GM12891 (cell line): ENCODE data around the gene NCF2.
A peak's percentile ranks its signal among the peaks of the same experiment; 100 is the strongest.
"Not testable (repeated sequence)": the region's sequence is repeated elsewhere in the genome, so short reads cannot be mapped to it uniquely, and the experiment has no call there.

Experiments used
- DNase-seq: peaks from one replicate; pipeline ENCODE4 v3.0.0; 2011; ENCODE audit warnings: low spot score; ENCODE audit not compliant: insufficient read length
- FAIRE-seq: peaks from 2 replicates; lab custom pipeline; 2011; peaks lifted over from hg19 to GRCh38; lab: Jason Lieb, UNC
- PAX5 ChIP-seq: IDR thresholded peaks from 2 replicates; pipeline ENCODE4 v1.6.1; 2011; ENCODE audit warnings: low read length, moderate library complexity, mild to moderate bottlenecking; ENCODE audit not compliant: insufficient read depth, severe bottlenecking
- POLR2A ChIP-seq: IDR thresholded peaks from 2 replicates; pipeline ENCODE4 v1.6.1; 2011; ENCODE audit warnings: low read depth, low read length, control low read depth
- POLR2AphosphoS5 ChIP-seq: IDR thresholded peaks from 2 replicates; pipeline ENCODE4 v1.6.1; 2011; ENCODE audit warnings: low read depth, low read length, control low read depth
- POU2F2 ChIP-seq: IDR thresholded peaks from 2 replicates; pipeline ENCODE4 v1.6.1; 2011; ENCODE audit warnings: low read depth, mild to moderate bottlenecking, control low read depth, low read length, moderate library complexity
- SPI1 ChIP-seq: IDR thresholded peaks from 2 replicates; pipeline ENCODE4 v1.6.1; 2011; ENCODE audit warnings: low read depth, low read length, control low read depth
- TAF1 ChIP-seq: IDR thresholded peaks from 2 replicates; pipeline ENCODE4 v1.6.1; 2011; ENCODE audit warnings: low read depth, low read length, control low read depth

Gene NCF2

GRCh38 chr1:183632114-183632513, 41.9 kb upstream of the NCF2 start:
- TF ChIP-seq POLR2A (no peak), POU2F2 (no peak), TAF1 (no peak), POLR2AphosphoS5 (no peak), SPI1 (no peak), PAX5 (no peak)
- no peak for FAIRE-seq
- no peak for DNase-seq

GRCh38 chr1:183630748-183631147, 40.5 kb upstream of the NCF2 start:
- no peak for TF ChIP-seq PAX5
- no peak for FAIRE-seq
- DNase-seq, result no peak

- DNase-seq, result no peak
- FAIRE-seq, result no peak
- TF ChIP-seq SPI1, result no peak
- no peak for TF ChIP-seq POU2F2
- TF ChIP-seq POLR2AphosphoS5, result no peak
- no peak for TF ChIP-seq POLR2A
- TF ChIP-seq PAX5, result no peak
- no peak for TF ChIP-seq TAF1
Measured at GRCh38 chr1:183628537-183628936, 38.3 kb upstream of the NCF2 start.

GRCh38 chr1:183626236-183626635, 36.0 kb upstream of the NCF2 start:
- DNase-seq, FAIRE-seq: not testable (repeated sequence)

DNA sequence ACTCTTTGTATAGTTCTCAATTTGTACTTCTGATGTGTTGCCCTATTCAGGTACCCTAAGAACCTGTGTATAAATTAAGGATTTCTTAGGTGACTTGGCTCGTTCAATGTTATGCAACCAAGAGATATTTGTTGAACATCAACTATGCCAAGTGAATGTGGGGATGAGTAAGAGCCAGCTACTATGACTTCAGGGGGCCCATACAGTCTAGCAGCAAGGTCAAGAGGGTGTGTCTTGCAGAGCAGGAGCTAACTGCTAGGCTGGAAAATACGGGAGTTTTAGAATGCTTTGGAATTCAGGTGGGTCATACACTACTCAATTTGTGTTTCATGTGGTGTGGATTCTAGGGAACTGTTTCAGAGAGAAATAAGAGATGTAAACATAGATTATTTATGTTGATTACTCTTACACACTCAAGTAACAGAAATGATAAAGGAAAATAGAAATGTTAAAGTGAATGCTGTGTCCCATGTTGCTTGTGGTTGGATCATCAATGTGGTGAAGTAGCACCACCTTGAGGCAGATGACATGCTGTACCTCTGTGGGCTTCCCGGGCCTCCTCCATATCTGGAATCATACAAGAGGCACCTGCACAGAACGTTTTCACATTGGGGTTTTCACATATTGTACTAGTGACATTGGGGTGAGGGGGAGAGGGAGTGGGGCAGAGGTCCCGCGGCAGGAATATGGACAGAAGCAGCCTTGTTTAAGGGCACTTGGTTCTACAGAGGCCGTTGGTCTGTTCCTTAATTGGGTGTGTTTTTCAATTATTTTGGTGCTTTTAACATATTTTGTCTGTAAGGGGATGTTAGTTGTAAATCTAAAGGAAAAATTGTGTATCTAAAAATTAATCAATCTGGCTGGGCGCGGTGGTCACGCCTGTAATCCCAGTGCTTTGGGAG, 32.9 kb upstream of the NCF2 start:
- peak; percentile 89 for FAIRE-seq
- no peak for DNase-seq
- peak; percentile 46; the same call in 1 of the 2 replicates for TF ChIP-seq POLR2AphosphoS5
- no peak for TF ChIP-seq PAX5

DNA sequence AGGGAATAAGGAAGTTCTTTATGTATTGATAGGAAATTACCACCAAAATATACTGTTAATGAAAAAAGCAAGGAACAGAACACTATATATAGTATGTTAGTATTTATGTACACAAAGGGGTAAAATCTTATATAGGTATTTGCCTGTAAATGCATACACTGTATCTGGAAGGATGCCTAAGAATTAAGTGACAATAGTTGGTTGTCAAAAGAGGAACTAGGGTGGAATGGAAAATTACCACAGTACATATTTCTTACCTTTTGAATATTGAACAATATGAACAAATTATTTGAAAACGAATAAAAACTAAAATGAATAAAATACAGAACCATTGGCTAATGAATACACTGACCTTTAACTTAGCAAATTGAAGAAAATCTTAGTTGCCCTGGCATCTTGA, 31.8 kb upstream of the NCF2 start:
- no peak for FAIRE-seq
- TF ChIP-seq POU2F2 (no peak), SPI1 (peak; percentile 34; the same call in 1 of the 2 replicates)
- DNase-seq, result no peak

DNA sequence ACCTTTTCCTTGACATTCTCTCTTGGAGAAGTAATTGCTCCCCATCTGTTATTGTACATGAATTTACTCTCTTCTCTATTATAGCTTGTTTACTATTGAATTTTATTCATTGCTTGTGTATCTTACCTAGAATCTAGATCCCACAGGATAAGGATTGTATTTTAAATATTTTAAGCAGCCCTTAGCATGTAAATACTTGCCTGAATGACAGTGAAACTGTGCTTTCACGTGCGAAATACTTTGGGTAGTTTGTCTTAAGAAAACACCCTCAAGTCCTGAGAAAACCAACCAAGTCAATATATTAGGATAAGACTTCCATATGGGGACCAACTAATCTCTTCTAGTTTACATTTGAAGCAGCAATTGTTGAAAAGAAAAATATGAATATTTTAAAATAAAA, 30.1 kb upstream of the NCF2 start:
- DNase-seq (no peak), FAIRE-seq (no peak)
- TF ChIP-seq POLR2A, result no peak
- no peak for TF ChIP-seq SPI1

DNA sequence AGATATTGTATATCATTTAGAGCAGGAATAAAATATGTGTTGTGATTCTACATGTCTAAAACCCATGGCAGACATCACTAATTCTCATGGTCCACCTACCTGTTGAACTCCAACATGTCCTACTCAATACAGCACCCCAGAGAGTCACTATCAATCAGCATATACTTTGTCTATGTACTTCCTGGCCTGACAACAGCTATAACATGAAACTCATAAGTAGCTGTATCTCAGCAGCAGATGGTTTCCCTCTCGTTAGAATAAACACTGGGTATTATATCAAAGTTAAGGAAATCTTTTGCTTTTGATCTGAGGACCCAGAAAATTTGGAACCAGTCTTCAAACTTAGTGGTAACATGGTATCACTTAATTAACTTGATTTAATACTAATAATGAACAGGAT, 29.5 kb upstream of the NCF2 start:
- FAIRE-seq, result no peak
- no peak for DNase-seq
- no peak for TF ChIP-seq SPI1
- TF ChIP-seq POLR2A, result no peak
- no peak for TF ChIP-seq POLR2AphosphoS5
- no peak for TF ChIP-seq PAX5
- TF ChIP-seq POU2F2, result no peak
- no peak for TF ChIP-seq TAF1

- FAIRE-seq, DNase-seq: not testable (repeated sequence)
Measured at GRCh38 chr1:183618202-183618601, 27.9 kb upstream of the NCF2 start.

DNA sequence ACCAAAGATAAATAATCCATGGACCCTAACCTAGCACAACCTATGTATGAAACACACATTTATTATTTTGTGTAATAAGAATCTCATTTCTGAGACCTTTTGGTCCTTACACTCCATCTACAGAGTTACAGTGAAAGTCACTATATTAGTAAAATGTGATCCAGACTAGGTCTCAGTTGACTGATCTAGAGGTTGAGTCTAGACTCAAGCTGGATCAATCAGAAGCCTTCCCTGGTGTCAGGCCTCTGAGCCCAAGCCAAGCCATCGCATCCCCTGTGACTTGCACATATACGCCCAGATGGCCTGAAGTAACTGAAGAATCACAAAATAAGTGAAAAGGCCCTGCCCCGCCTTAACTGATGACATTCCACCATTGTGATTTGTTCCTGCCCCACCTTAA, 22.7 kb upstream of the NCF2 start:
- DNase-seq, FAIRE-seq: not testable (repeated sequence)

DNA sequence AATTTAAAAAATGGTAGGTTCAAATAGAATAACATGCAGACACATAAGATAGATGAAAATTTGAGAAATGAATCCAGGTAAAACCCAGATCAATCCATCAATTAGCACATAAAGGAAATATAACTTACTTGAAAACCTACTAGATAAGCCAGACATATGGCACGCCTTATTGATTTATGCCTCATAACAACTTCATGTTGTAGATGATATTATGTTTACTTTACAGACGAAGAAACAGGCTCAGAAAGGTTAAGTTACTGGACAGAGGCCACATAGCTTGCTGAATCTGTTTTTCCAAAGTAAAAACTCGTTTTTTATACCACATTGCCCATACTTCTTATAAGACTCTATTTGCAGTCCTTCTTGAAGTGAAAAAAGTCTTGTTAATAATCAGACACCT, 22.1 kb upstream of the NCF2 start:
- TF ChIP-seq PAX5, result no peak
- no peak for TF ChIP-seq SPI1
- no peak for TF ChIP-seq TAF1
- TF ChIP-seq POLR2A, result no peak
- TF ChIP-seq POLR2AphosphoS5, result no peak
- TF ChIP-seq POU2F2, result no peak
- FAIRE-seq (no peak), DNase-seq (no peak)
